ENCODE measurements around the gene ERFL.

The ERFL gene

GRCh38 chr19:41868989-41869300 is 59.3 kb downstream of the ERFL start:
- H3K4me3 ChIP-seq (ENCODE audit: low read depth in 1 of 5, low read length in 5 of 5): no peak overlapping the region
- H3K4me1 ChIP-seq (ENCODE audit: control insufficient read depth in 5 of 5, insufficient read depth in 5 of 5, low read length in 5 of 5): peaks cover 0 to 22% (median 0%) of the 10 kb centered on the region in 5 donors
- H3K36me3 ChIP-seq (ENCODE audit: control insufficient read depth in 5 of 5, insufficient read depth in 5 of 5, low read length in 5 of 5): peaks cover 0 to 62% (median 57%) of the 10 kb centered on the region in 5 donors
- no peaks in the 10 kb centered on the region for H3K9me3 ChIP-seq (ENCODE audit: control insufficient read depth in 5 of 5, low read length in 5 of 5)
- H3K27me3 ChIP-seq (ENCODE audit: control insufficient read depth in 5 of 5, insufficient read depth in 4 of 5, low read length in 5 of 5): no peaks in the 10 kb centered on the region
- H3K9ac ChIP-seq (ENCODE audit: low read length in 5 of 5): no peak overlapping the region
- H3K27ac ChIP-seq (ENCODE audit: low read depth, low read length): no peak overlapping the region

GRCh38 chr19:41868120-41868988 is 59.9 kb downstream of the ERFL start:
- Histone ChIP-seq H3K27ac (ENCODE audit: low read depth, low read length) (no peak overlapping the region), H3K9ac (ENCODE audit: low read length in 5 of 5) (peak overlapping the region in 3 of 5 donors; percentile 36 to 55 (median 43)), H3K27me3 (ENCODE audit: control insufficient read depth in 5 of 5, insufficient read depth in 4 of 5, low read length in 5 of 5) (no peaks in the 10 kb centered on the region), H3K4me3 (ENCODE audit: low read depth in 1 of 5, low read length in 5 of 5) (no peak overlapping the region), H3K9me3 (ENCODE audit: control insufficient read depth in 5 of 5, low read length in 5 of 5) (no peaks in the 10 kb centered on the region), H3K4me1 (ENCODE audit: control insufficient read depth in 5 of 5, insufficient read depth in 5 of 5, low read length in 5 of 5) (peaks cover 2 to 25% (median 3%) of the 10 kb centered on the region in 5 donors), H3K36me3 (ENCODE audit: control insufficient read depth in 5 of 5, insufficient read depth in 5 of 5, low read length in 5 of 5) (peaks cover 0 to 67% (median 61%) of the 10 kb centered on the region in 5 donors)

GRCh38 chr19:41866284-41866683 is 62.0 kb downstream of the ERFL start:
- no peak overlapping the region for H3K27ac ChIP-seq (ENCODE audit: low read depth, low read length)
- no peaks in the 10 kb centered on the region for H3K27me3 ChIP-seq (ENCODE audit: control insufficient read depth in 5 of 5, insufficient read depth in 4 of 5, low read length in 5 of 5)
- H3K9ac ChIP-seq (ENCODE audit: low read length in 5 of 5): no peak overlapping the region
- peaks cover 7 to 32% (median 23%) of the 10 kb centered on the region in 5 donors for H3K4me1 ChIP-seq (ENCODE audit: control insufficient read depth in 5 of 5, insufficient read depth in 5 of 5, low read length in 5 of 5)
- H3K36me3 ChIP-seq (ENCODE audit: control insufficient read depth in 5 of 5, insufficient read depth in 5 of 5, low read length in 5 of 5): peaks cover 0 to 76% (median 72%) of the 10 kb centered on the region in 5 donors
- no peaks in the 10 kb centered on the region for H3K9me3 ChIP-seq (ENCODE audit: control insufficient read depth in 5 of 5, low read length in 5 of 5)
- no peak overlapping the region for H3K4me3 ChIP-seq (ENCODE audit: low read depth in 1 of 5, low read length in 5 of 5)

GRCh38 chr19:41864374-41864773 is 63.9 kb downstream of the ERFL start:
- Histone ChIP-seq H3K4me3 (ENCODE audit: low read depth in 1 of 5, low read length in 5 of 5) (no peak overlapping the region), H3K27ac (ENCODE audit: low read depth, low read length) (no peak overlapping the region), H3K9ac (ENCODE audit: low read length in 5 of 5) (peak overlapping the region in 1 of 5 donors; percentile 14), H3K4me1 (ENCODE audit: control insufficient read depth in 5 of 5, insufficient read depth in 5 of 5, low read length in 5 of 5) (peaks cover 14 to 41% (median 32%) of the 10 kb centered on the region in 5 donors), H3K9me3 (ENCODE audit: control insufficient read depth in 5 of 5, low read length in 5 of 5) (no peaks in the 10 kb centered on the region), H3K36me3 (ENCODE audit: control insufficient read depth in 5 of 5, insufficient read depth in 5 of 5, low read length in 5 of 5) (peaks cover 0 to 63% (median 58%) of the 10 kb centered on the region in 5 donors), H3K27me3 (ENCODE audit: control insufficient read depth in 5 of 5, insufficient read depth in 4 of 5, low read length in 5 of 5) (peaks cover 0 to 3% (median 0%) of the 10 kb centered on the region in 5 donors)

- Histone ChIP-seq H3K36me3 (ENCODE audit: control insufficient read depth in 5 of 5, insufficient read depth in 5 of 5, low read length in 5 of 5) (peaks cover 0 to 53% (median 48%) of the 10 kb centered on the region in 5 donors), H3K9me3 (ENCODE audit: control insufficient read depth in 5 of 5, low read length in 5 of 5) (no peaks in the 10 kb centered on the region), H3K9ac (ENCODE audit: low read length in 5 of 5) (peak overlapping the region in 3 of 5 donors; percentile 28 to 62 (median 41)), H3K27me3 (ENCODE audit: control insufficient read depth in 5 of 5, insufficient read depth in 4 of 5, low read length in 5 of 5) (peaks cover 0 to 3% (median 0%) of the 10 kb centered on the region in 5 donors), H3K4me1 (ENCODE audit: control insufficient read depth in 5 of 5, insufficient read depth in 5 of 5, low read length in 5 of 5) (peaks cover 14 to 45% (median 37%) of the 10 kb centered on the region in 5 donors), H3K27ac (ENCODE audit: low read depth, low read length) (no peak overlapping the region), H3K4me3 (ENCODE audit: low read depth in 1 of 5, low read length in 5 of 5) (no peak overlapping the region)
These were observed 64.9 kb downstream of the ERFL start for GRCh38 chr19:41863209-41863931.

GRCh38 chr19:41862445-41862986 is 65.7 kb downstream of the ERFL start:
- Histone ChIP-seq H3K4me3 (ENCODE audit: low read depth in 1 of 5, low read length in 5 of 5) (no peak overlapping the region), H3K9ac (ENCODE audit: low read length in 5 of 5) (peak overlapping the region in 2 of 5 donors; percentile 59 to 62)

GRCh38 chr19:41861846-41862245 is 66.4 kb downstream of the ERFL start:
- H3K4me1 ChIP-seq (ENCODE audit: control insufficient read depth in 5 of 5, insufficient read depth in 5 of 5, low read length in 5 of 5): peaks cover 14 to 45% (median 37%) of the 10 kb centered on the region in 5 donors

More at GRCh38 chr19:41862445-41862986, 65.7 kb downstream of the ERFL start:
- no peaks in the 10 kb centered on the region for H3K9me3 ChIP-seq (ENCODE audit: control insufficient read depth in 5 of 5, low read length in 5 of 5)
- peak overlapping the region; percentile 6 for H3K27ac ChIP-seq (ENCODE audit: low read depth, low read length)
- peaks cover 14 to 45% (median 37%) of the 10 kb centered on the region in 5 donors for H3K4me1 ChIP-seq (ENCODE audit: control insufficient read depth in 5 of 5, insufficient read depth in 5 of 5, low read length in 5 of 5)
- peaks cover 0 to 3% (median 0%) of the 10 kb centered on the region in 5 donors for H3K27me3 ChIP-seq (ENCODE audit: control insufficient read depth in 5 of 5, insufficient read depth in 4 of 5, low read length in 5 of 5)
- H3K36me3 ChIP-seq (ENCODE audit: control insufficient read depth in 5 of 5, insufficient read depth in 5 of 5, low read length in 5 of 5): peaks cover 0 to 45% (median 44%) of the 10 kb centered on the region in 5 donors

GRCh38 chr19:41861116-41861768 is 67.0 kb downstream of the ERFL start:
- H3K4me3 ChIP-seq (ENCODE audit: low read depth in 1 of 5, low read length in 5 of 5): peak overlapping the region; percentile 82 to 98 (median 92)
- H3K36me3 ChIP-seq (ENCODE audit: control insufficient read depth in 5 of 5, insufficient read depth in 5 of 5, low read length in 5 of 5): peaks cover 0 to 44% (median 40%) of the 10 kb centered on the region in 5 donors
- peak overlapping the region; percentile 73 to 100 (median 96) for H3K9ac ChIP-seq (ENCODE audit: low read length in 5 of 5)
- H3K4me1 ChIP-seq (ENCODE audit: control insufficient read depth in 5 of 5, insufficient read depth in 5 of 5, low read length in 5 of 5): peaks cover 14 to 42% (median 37%) of the 10 kb centered on the region in 5 donors
- no peaks in the 10 kb centered on the region for H3K9me3 ChIP-seq (ENCODE audit: control insufficient read depth in 5 of 5, low read length in 5 of 5)
- H3K27me3 ChIP-seq (ENCODE audit: control insufficient read depth in 5 of 5, insufficient read depth in 4 of 5, low read length in 5 of 5): peaks cover 0 to 3% (median 0%) of the 10 kb centered on the region in 5 donors
- peak overlapping the region; percentile 96 for H3K27ac ChIP-seq (ENCODE audit: low read depth, low read length)

More at GRCh38 chr19:41861846-41862245, 66.4 kb downstream of the ERFL start:
- peak overlapping the region in 2 of 5 donors; percentile 8 to 82 for H3K4me3 ChIP-seq (ENCODE audit: low read depth in 1 of 5, low read length in 5 of 5)
- peak overlapping the region; percentile 6 for H3K27ac ChIP-seq (ENCODE audit: low read depth, low read length)
- H3K9me3 ChIP-seq (ENCODE audit: control insufficient read depth in 5 of 5, low read length in 5 of 5): no peaks in the 10 kb centered on the region
- peak overlapping the region in 2 of 5 donors; percentile 96 to 98 for H3K9ac ChIP-seq (ENCODE audit: low read length in 5 of 5)
- H3K27me3 ChIP-seq (ENCODE audit: control insufficient read depth in 5 of 5, insufficient read depth in 4 of 5, low read length in 5 of 5): peaks cover 0 to 3% (median 0%) of the 10 kb centered on the region in 5 donors
- H3K36me3 ChIP-seq (ENCODE audit: control insufficient read depth in 5 of 5, insufficient read depth in 5 of 5, low read length in 5 of 5): peaks cover 0 to 45% (median 42%) of the 10 kb centered on the region in 5 donors

- H3K4me1 ChIP-seq (ENCODE audit: control insufficient read depth in 5 of 5, insufficient read depth in 5 of 5, low read length in 5 of 5): peaks cover 14 to 41% (median 37%) of the 10 kb centered on the region in 5 donors
- peak overlapping the region; percentile 96 for H3K27ac ChIP-seq (ENCODE audit: low read depth, low read length)
- peaks cover 0 to 44% (median 39%) of the 10 kb centered on the region in 5 donors for H3K36me3 ChIP-seq (ENCODE audit: control insufficient read depth in 5 of 5, insufficient read depth in 5 of 5, low read length in 5 of 5)
- H3K9ac ChIP-seq (ENCODE audit: low read length in 5 of 5): peak overlapping the region; percentile 73 to 100 (median 96)
- H3K9me3 ChIP-seq (ENCODE audit: control insufficient read depth in 5 of 5, low read length in 5 of 5): no peaks in the 10 kb centered on the region
- H3K27me3 ChIP-seq (ENCODE audit: control insufficient read depth in 5 of 5, insufficient read depth in 4 of 5, low read length in 5 of 5): peaks cover 0 to 3% (median 0%) of the 10 kb centered on the region in 5 donors
- peak overlapping the region; percentile 82 to 98 (median 92) for H3K4me3 ChIP-seq (ENCODE audit: low read depth in 1 of 5, low read length in 5 of 5)
These were observed 67.7 kb downstream of the ERFL start for GRCh38 chr19:41860419-41861115.
